GM12878 (cell line): ENCODE results near the gene CDO1. TPM values are rescaled to one million over a fixed set of nuclear protein-coding genes. Genes with fewer than 3 reads are reported as not detected.

Source experiments
- ATAC-seq: fragments of 200-7000 bp; cut with Tn5 transposase; 3 replicates; pipeline ENCODE4 v1.9.1; 2020; ENCODE audit warnings: mild to moderate bottlenecking, moderate library complexity
- BruUV-seq: library from RNA; stranded (reverse); fragments of 400-500 nt; replicated peaks from 2 replicates; lab custom pipeline; 2021; lab: Mats Ljungman, UMichigan
- CTCF ChIA-PET: fragments of 300-600 bp; sonication (Branson Sonifier 250); formaldehyde crosslinking; extraction: SDS; loops from one replicate; lab custom pipeline; 2021; ENCODE audit warnings: inconsistent platforms; lab: Yijun Ruan, JAX
- POLR2A ChIA-PET: fragments of 350-600 bp; formaldehyde crosslinking; extraction: SDS; loops from one replicate; lab custom pipeline; 2021; ENCODE audit warnings: inconsistent platforms; lab: Charles Lee
- RAD21 ChIA-PET: fragments of 300-600 bp; sonication (Branson Sonifier 250); formaldehyde crosslinking; loops from one replicate; lab custom pipeline; 2023; ENCODE audit warnings: antibody characterized with exemption; ENCODE audit not compliant: unreplicated experiment; lab: Charles Lee
- SMC1A ChIA-PET: fragments of 300-600 bp; sonication (Branson Sonifier 250); formaldehyde crosslinking; loops from one replicate; lab custom pipeline; 2023; ENCODE audit not compliant: unreplicated experiment, uncharacterized antibody; lab: Charles Lee
- DNase-seq: peaks from one replicate; pipeline ENCODE4 v3.0.0-alpha.2; 2011; ENCODE audit warnings: low read depth, low spot score
- FAIRE-seq: peaks from 3 replicates; lab custom pipeline; 2011; peaks lifted over from hg19 to GRCh38; lab: Jason Lieb, UNC
- H2AFZ ChIP-seq: 2 replicates; pipeline ENCODE4 v1.6.0; 2011; ENCODE audit warnings: low read depth, low read length, control low read depth; ENCODE audit not compliant: control insufficient read depth
- H3K27ac ChIP-seq: 2 replicates; pipeline ENCODE4 v1.5.1; 2011; ENCODE audit warnings: control low read depth; ENCODE audit not compliant: control insufficient read depth, insufficient read depth
- H3K27me3 ChIP-seq, 2 experiments: replicated peaks in 1 of 2; 2 replicates each; pipeline versions ENCODE4 v1.6.0 to v1.6.1; 2011; ENCODE audit warnings: low read length in 1 of 2; ENCODE audit not compliant: control insufficient read depth in 2 of 2, insufficient read depth in 2 of 2
- H3K36me3 ChIP-seq, 2 experiments: 2 replicates each; pipeline ENCODE4 v1.5.1; 2011; ENCODE audit warnings: low read length in 1 of 2; ENCODE audit not compliant: control insufficient read depth in 2 of 2, insufficient read depth in 2 of 2
- H3K4me1 ChIP-seq: 2 replicates; pipeline ENCODE4 v1.6.1; 2011; ENCODE audit warnings: mild to moderate bottlenecking, low read length, moderate library complexity, mixed read lengths; ENCODE audit not compliant: control insufficient read depth, insufficient read depth
- H3K4me2 ChIP-seq: 2 replicates; pipeline ENCODE4 v1.6.0; 2011; ENCODE audit warnings: control low read depth; ENCODE audit not compliant: control insufficient read depth, insufficient read depth
- H3K4me3 ChIP-seq: fragments of 200-600 bp; sonication (generic); 2 replicates; pipeline ENCODE4 v1.5.1; 2016
- H3K79me2 ChIP-seq: 2 replicates; pipeline ENCODE4 v1.6.0; 2011; ENCODE audit warnings: low read length; ENCODE audit not compliant: control insufficient read depth, insufficient read depth
- H3K9ac ChIP-seq: 2 replicates; pipeline ENCODE4 v1.8.0; 2011; ENCODE audit warnings: low read length, control low read depth, mixed read lengths; ENCODE audit not compliant: control insufficient read depth, insufficient read depth
- H3K9me3 ChIP-seq: replicated peaks from 3 replicates; pipeline ENCODE4 v1.5.1; 2011; ENCODE audit warnings: mild to moderate bottlenecking, low read length; ENCODE audit not compliant: control insufficient read depth, insufficient read depth
- H4K20me1 ChIP-seq: 2 replicates; pipeline ENCODE4 v1.6.0; 2011; ENCODE audit not compliant: control insufficient read depth, insufficient read depth
- ATF2 ChIP-seq: IDR thresholded peaks from 2 replicates; pipeline ENCODE4 v1.6.1; 2012; ENCODE audit warnings: low read length, inconsistent platforms
- EED ChIP-seq: sonication (generic); IDR thresholded peaks from 2 replicates; pipeline ENCODE4 v1.6.1; 2016; ENCODE audit warnings: antibody characterized with exemption, low read depth
- EP300 ChIP-seq, 2 experiments: fragments of 150-350 bp in 1 of 2; IDR thresholded peaks; 2 replicates each; pipeline ENCODE4 v1.6.1; 2011 to 2012; ENCODE audit warnings: low read depth in 2 of 2, low read length in 2 of 2, borderline replicate concordance in 1 of 2, improper control_type of control experiment in 1 of 2, inconsistent platforms in 1 of 2; ENCODE audit not compliant: control insufficient read depth in 1 of 2
- KAT2A ChIP-seq: conservative IDR thresholded peaks from 2 replicates; pipeline ENCODE4 v1.6.1; 2011; ENCODE audit warnings: low read depth, low read length; ENCODE audit not compliant: control insufficient read depth
- MAX ChIP-seq: IDR thresholded peaks from 2 replicates; pipeline ENCODE4 v1.6.1; 2012; ENCODE audit warnings: low read depth, low read length, improper control_type of control experiment
- RCOR1 ChIP-seq: conservative IDR thresholded peaks from 2 replicates; pipeline ENCODE4 v1.6.1; 2012; ENCODE audit warnings: low read depth, low read length, improper control_type of control experiment
- ZZZ3 ChIP-seq: IDR thresholded peaks from 2 replicates; pipeline ENCODE4 v1.6.1; 2011; ENCODE audit warnings: low read depth; ENCODE audit not compliant: control insufficient read depth, insufficient read length
- WGBS: methylation state at CpG from one replicate; pipeline ENCODE4 v1.1.6; 2016; ENCODE audit warnings: low lambda C conversion rate; ENCODE audit not compliant: insufficient replicate concordance, insufficient coverage; ENCODE audit errors: missing lambda C conversion rate; 5-methylcytosine and 5-hydroxymethylcytosine counted together
- in situ Hi-C: fragments of 300-500 bp; cut with MboI; formaldehyde crosslinking; loops from 9 replicates; pipeline ENCODE4 v1.14.3; 2018; ENCODE audit warnings: mixed read lengths
- intact Hi-C: fragments of 100-400 bp; cut with micrococcal nuclease; formaldehyde crosslinking; loops from one replicate; pipeline ENCODE4 v1.14.2; 2022; ENCODE audit not compliant: unreplicated experiment
- polyA plus RNA-seq, 11 experiments: library from polyadenylated mRNA; depleted of rRNA in 4 of 11; unstranded in 6 of 11; stranded (reverse) in 5 of 11; fragments of >200 nt; fragmentation: Nextera tagmentation in 4 of 11; fragmentation: Illumina TruSeq in 1 of 11; extraction: Ambion mirVana in 4 of 11; extraction: Trizol in 1 of 11; gene quantifications; 1 replicate in 1 of 11; 2 replicates in 10 of 11; pipeline versions ENCODE4 v1.2.1 to v1.2.3, GENCODE V29; 2011 to 2016; ENCODE audit warnings: inconsistent platforms in 2 of 11, missing spikeins in 2 of 11, low read depth in 1 of 11
- total RNA-seq, 4 experiments: library from RNA; depleted of rRNA in 3 of 4; stranded (reverse); fragments of >200 nt in 3 of 4; fragmentation: Illumina TruSeq in 1 of 4; extraction: Trizol in 1 of 4; gene quantifications; 2 replicates each; pipeline versions ENCODE4 v1.2.1 to v1.2.3, GENCODE V29; 2013 to 2021

Gene CDO1
- total and polyA plus RNA-seq, 10 of the 15 experiments (the other 5 are each of a cell fraction or from before 2014, with no cell fraction given): 0.05 TPM; not detected in 9

- ChIA-PET POLR2A (no interaction called here), RAD21 (no interaction called here), CTCF (interaction anchor here (1.0 kb wide), 1 partner anchor 171 kb away, joined by 3 read pairs; no protein-coding TSS in a partner anchor), SMC1A (interaction anchor here (0.7 to 1.6 kb wide), 2 partner anchors 13 to 16 kb away, joined by 3 to 4 read pairs; no protein-coding TSS in a partner anchor)
- no peak overlapping the region for H3K4me2 ChIP-seq
- BruUV-seq: no TSS peak
- H2AFZ ChIP-seq: no peak overlapping the region
- H3K9me3 ChIP-seq: no peaks in the 10 kb centered on the region
- ATAC-seq (no peak), DNase-seq (no peak), FAIRE-seq (no peak)
- intact Hi-C loops (no loop called here), in situ Hi-C loops (no loop called here)
- H3K4me1 ChIP-seq: no peaks in the 10 kb centered on the region
- H3K27me3 ChIP-seq: no peaks in the 10 kb centered on the region; a peak in 2 of 4 replicates
- WGBS: 66% methylated on average over 2 of the region's 2 CpGs
- H3K79me2 ChIP-seq: no peaks in the 10 kb centered on the region
- no peaks in the 10 kb centered on the region for H3K36me3 ChIP-seq
- TF ChIP-seq EP300 (IDR thresholded peaks at IDR 0.05; ENCODE audit: borderline replicate concordance in 1 of 2, control insufficient read depth in 1 of 2, low read depth in 2 of 2, low read length in 2 of 2) (no peak), RCOR1 (no peak), EED (no peak), MAX (no peak), KAT2A (no peak), ZZZ3 (no peak), ATF2 (no peak)
- H3K9ac ChIP-seq: no peak overlapping the region
- H3K27ac ChIP-seq: no peak overlapping the region
- no peak overlapping the region for H3K4me3 ChIP-seq
- no peaks in the 10 kb centered on the region for H4K20me1 ChIP-seq
Measured at GRCh38 chr5:115801152-115801551, 15.3 kb downstream of the CDO1 start.
